T follicular helper cell (primary cell): ENCODE results near the gene STRAP.

Experiments used
- DNase-seq: peaks from one replicate; pipeline ENCODE4 v3.0.0-alpha.2; 2020; ENCODE audit warnings: low read depth
- total RNA-seq, 2 experiments: gene quantifications; one replicate each; lab custom pipeline; 2026; lab: John Stamatoyannopoulos, UW

Gene STRAP
- 71.1 to 201 reads per million in 2 experiments for total RNA-seq

GRCh38 chr12:15882118-15882971 lies at the start of gene STRAP:
Gene STRAP, plus strand, starts transcription at chr12:15882387. Its CDS starts 321 bp downstream, at chr12:15882708.
- DNase-seq, result peak; percentile 94

GRCh38 chr12:15834575-15834974 lies 47.6 kb upstream of the STRAP start:
- no peak for DNase-seq

GRCh38 chr12:15837141-15837790 lies 44.9 kb upstream of the STRAP start:
- no peak for DNase-seq

- no peak for DNase-seq
Measured at GRCh38 chr12:15839041-15839440, 43.1 kb upstream of the STRAP start.

GRCh38 chr12:15839682-15840081 lies 42.5 kb upstream of the STRAP start:
- no peak for DNase-seq

GRCh38 chr12:15842108-15842507 lies 40.1 kb upstream of the STRAP start:
- DNase-seq, result no peak

- no peak for DNase-seq
Measured at GRCh38 chr12:15846887-15847286, 35.3 kb upstream of the STRAP start.

- no peak for DNase-seq
Measured at GRCh38 chr12:15848606-15849005, 33.6 kb upstream of the STRAP start.

GRCh38 chr12:15851045-15851620 lies 31.1 kb upstream of the STRAP start:
- no peak for DNase-seq

GRCh38 chr12:15851919-15852318 lies 30.3 kb upstream of the STRAP start:
- DNase-seq, result no peak

- DNase-seq, result no peak
Measured at GRCh38 chr12:15852383-15852782, 29.8 kb upstream of the STRAP start.

- DNase-seq, result no peak
Measured at GRCh38 chr12:15853877-15854276, 28.3 kb upstream of the STRAP start.

GRCh38 chr12:15854916-15855315 lies 27.3 kb upstream of the STRAP start:
- no peak for DNase-seq

GRCh38 chr12:15855646-15856045 lies 26.5 kb upstream of the STRAP start:
- no peak for DNase-seq

- DNase-seq, result peak; percentile 30
Measured at GRCh38 chr12:15856097-15856982, 25.8 kb upstream of the STRAP start.

GRCh38 chr12:15858353-15858752 lies 23.8 kb upstream of the STRAP start:
- DNase-seq, result no peak

- no peak for DNase-seq
Measured at GRCh38 chr12:15859116-15859515, 23.1 kb upstream of the STRAP start.

- no peak for DNase-seq
Measured at GRCh38 chr12:15861404-15861803, 20.8 kb upstream of the STRAP start.

- DNase-seq, result no peak
Measured at GRCh38 chr12:15862840-15863239, 19.3 kb upstream of the STRAP start.

GRCh38 chr12:15863372-15863771 lies 18.8 kb upstream of the STRAP start:
- no peak for DNase-seq

GRCh38 chr12:15863984-15864383 lies 18.2 kb upstream of the STRAP start:
- DNase-seq, result no peak

GRCh38 chr12:15868186-15868585 lies 14.0 kb upstream of the STRAP start:
- DNase-seq, result no peak
